H9 (cell line): ENCODE results near the gene HAL. TPM values are rescaled to one million over a fixed set of nuclear protein-coding genes. Genes with fewer than 3 reads are reported as not detected.

Experiments used
- DNase-seq: peaks from one replicate; pipeline ENCODE4 v3.0.0-alpha.2; 2017
- H2AFZ ChIP-seq: one replicate; pipeline ENCODE4 v1.6.1; 2013; ENCODE audit warnings: mild to moderate bottlenecking, low read length, control low read depth, moderate library complexity
- H2AK5ac ChIP-seq: 2 replicates; pipeline ENCODE4 v1.6.1; 2013; ENCODE audit warnings: low read length, control low read depth, mixed read lengths; ENCODE audit not compliant: insufficient read length
- H2BK120ac ChIP-seq: one replicate; pipeline ENCODE4 v1.6.1; 2013; ENCODE audit warnings: low read depth, mild to moderate bottlenecking, low read length, control low read depth, inconsistent platforms; ENCODE audit not compliant: poor library complexity, severe bottlenecking
- H2BK12ac ChIP-seq: 2 replicates; pipeline ENCODE4 v1.6.1; 2013; ENCODE audit warnings: low read length, control low read depth, mixed read lengths, low read depth; ENCODE audit not compliant: insufficient read length
- H2BK15ac ChIP-seq: 2 replicates; pipeline ENCODE4 v1.6.1; 2013; ENCODE audit warnings: low read depth, low read length, control low read depth
- H2BK20ac ChIP-seq: one replicate; pipeline ENCODE4 v1.6.1; 2013; ENCODE audit warnings: low read depth, mild to moderate bottlenecking, low read length, control low read depth, inconsistent platforms; ENCODE audit not compliant: poor library complexity, severe bottlenecking
- H2BK5ac ChIP-seq: 2 replicates; pipeline ENCODE4 v1.6.1; 2013; ENCODE audit warnings: low read length, control low read depth, mixed read lengths; ENCODE audit not compliant: insufficient read length
- H3K14ac ChIP-seq: 2 replicates; pipeline ENCODE4 v1.6.1; 2013; ENCODE audit warnings: low read length, control low read depth; ENCODE audit not compliant: insufficient read depth
- H3K18ac ChIP-seq: 2 replicates; pipeline ENCODE4 v1.6.1; 2013; ENCODE audit warnings: low read depth, mild to moderate bottlenecking, mixed read lengths, low read length, control low read depth; ENCODE audit not compliant: insufficient read length
- H3K23ac ChIP-seq: 2 replicates; pipeline ENCODE4 v1.6.1; 2013; ENCODE audit warnings: low read length, control low read depth, mixed read lengths, low read depth; ENCODE audit not compliant: insufficient read length
- H3K23me2 ChIP-seq: 2 replicates; pipeline ENCODE4 v1.6.1; 2013; ENCODE audit warnings: low read depth, mild to moderate bottlenecking, mixed read lengths, low read length, control low read depth; ENCODE audit not compliant: insufficient read length, poor library complexity, severe bottlenecking
- H3K27ac ChIP-seq: 2 replicates; pipeline ENCODE4 v1.5.1; 2013; ENCODE audit warnings: low read length, control low read depth, mixed read lengths, low read depth; ENCODE audit not compliant: insufficient read length
- H3K27me3 ChIP-seq: 2 replicates; pipeline ENCODE4 v1.6.1; 2013; ENCODE audit warnings: low read length, control low read depth, inconsistent platforms; ENCODE audit not compliant: insufficient read depth
- H3K4ac ChIP-seq: 2 replicates; pipeline ENCODE4 v1.6.1; 2013; ENCODE audit warnings: low read depth, mild to moderate bottlenecking, control low read depth, inconsistent platforms, low read length, moderate library complexity
- H3K4me1 ChIP-seq: 2 replicates; pipeline ENCODE4 v1.6.1; 2013; ENCODE audit warnings: low read length, control low read depth, inconsistent platforms; ENCODE audit not compliant: insufficient read depth
- H3K4me2 ChIP-seq: 2 replicates; pipeline ENCODE4 v1.6.1; 2013; ENCODE audit warnings: low read length, control low read depth, mixed read lengths; ENCODE audit not compliant: insufficient read length, insufficient read depth
- H3K56ac ChIP-seq: 2 replicates; pipeline ENCODE4 v1.6.1; 2013; ENCODE audit warnings: low read depth, mild to moderate bottlenecking, mixed read lengths, low read length, control low read depth; ENCODE audit not compliant: insufficient read length
- H3K79me1 ChIP-seq: 2 replicates; pipeline ENCODE4 v1.6.1; 2013; ENCODE audit warnings: low read depth, mild to moderate bottlenecking, moderate library complexity, low read length, control low read depth, inconsistent platforms; ENCODE audit not compliant: insufficient read depth, poor library complexity, severe bottlenecking
- H3K79me2 ChIP-seq: 2 replicates; pipeline ENCODE4 v1.6.1; 2013; ENCODE audit warnings: low read length, control low read depth, inconsistent platforms; ENCODE audit not compliant: insufficient read depth
- H3K9ac ChIP-seq: 2 replicates; pipeline ENCODE4 v1.6.1; 2013; ENCODE audit warnings: low read length, control low read depth, mixed read lengths; ENCODE audit not compliant: insufficient read length; ENCODE audit errors: extremely low read depth
- H3K9me3 ChIP-seq: one replicate; pipeline ENCODE4 v1.6.1; 2013; ENCODE audit warnings: low read depth, low read length, inconsistent platforms; ENCODE audit not compliant: control insufficient read depth
- H3T11ph ChIP-seq: one replicate; pipeline ENCODE4 v1.6.1; 2013; ENCODE audit warnings: mild to moderate bottlenecking, low read length, control low read depth, inconsistent platforms
- H4K20me1 ChIP-seq: one replicate; pipeline ENCODE4 v1.6.1; 2013; ENCODE audit not compliant: control insufficient read depth, insufficient read length, insufficient read depth
- H4K5ac ChIP-seq: 2 replicates; pipeline ENCODE4 v1.6.1; 2013; ENCODE audit warnings: low read depth, mild to moderate bottlenecking, mixed read lengths, low read length, control low read depth; ENCODE audit not compliant: insufficient read length
- H4K8ac ChIP-seq: replicated peaks from 2 replicates; pipeline ENCODE4 v1.6.1; 2013; ENCODE audit warnings: low read length, control low read depth, mixed read lengths, low read depth; ENCODE audit not compliant: insufficient read length
- H4K91ac ChIP-seq: 2 replicates; pipeline ENCODE4 v1.6.1; 2013; ENCODE audit warnings: low read depth, mild to moderate bottlenecking, moderate library complexity, mixed read lengths, low read length, control low read depth; ENCODE audit not compliant: insufficient read length
- H3K27ac Mint-ChIP-seq, 3 experiments: 2 replicates in 2 of 3; 3 replicates in 1 of 3; pipeline ENCODE4 v1.8.0; 2020 to 2021; ENCODE audit warnings: mixed read lengths in 3 of 3, mild to moderate bottlenecking in 1 of 3, moderate library complexity in 1 of 3
- H3K27me3 Mint-ChIP-seq: 2 replicates; pipeline ENCODE4 v1.8.0; 2021; ENCODE audit warnings: low read depth, mild to moderate bottlenecking, moderate library complexity, mixed read lengths
- H3K36me3 Mint-ChIP-seq, 3 experiments: 2 replicates in 2 of 3; 3 replicates in 1 of 3; pipeline ENCODE4 v1.8.0; 2020 to 2021; ENCODE audit warnings: low read depth in 3 of 3, mixed read lengths in 3 of 3; ENCODE audit not compliant: insufficient read depth in 1 of 3
- H3K4me1 Mint-ChIP-seq, 2 experiments: 2 replicates each; pipeline ENCODE4 v1.8.0; 2020; ENCODE audit warnings: mixed read lengths in 2 of 2
- H3K4me3 Mint-ChIP-seq, 2 experiments: 2 replicates in 1 of 2; 3 replicates in 1 of 2; pipeline ENCODE4 v1.8.0; 2020 to 2021; ENCODE audit warnings: mild to moderate bottlenecking in 2 of 2, mixed read lengths in 2 of 2, moderate library complexity in 1 of 2
- H3K9me3 Mint-ChIP-seq, 2 experiments: 2 replicates in 1 of 2; 3 replicates in 1 of 2; pipeline ENCODE4 v1.8.0; 2020; ENCODE audit warnings: mild to moderate bottlenecking in 2 of 2, mixed read lengths in 2 of 2, moderate library complexity in 1 of 2
- WGBS: extraction: QIAGEN DNeasy Blood & Tissue Kit; methylation state at CpG from one replicate; pipeline ENCODE4 v1.1.7; 2013; ENCODE audit warnings: missing lambda C conversion rate, low lambda C conversion rate, mixed read lengths; ENCODE audit not compliant: insufficient read length; ENCODE audit errors: extremely low coverage; 5-methylcytosine and 5-hydroxymethylcytosine counted together
- total RNA-seq: library from RNA; stranded (reverse); gene quantifications from 2 replicates; pipeline ENCODE4 v1.2.1, GENCODE V29; 2021
- TF ChIP-seq, protein P1 (sequence below): fragments of 200-600 bp; sonication (generic); conservative IDR thresholded peaks from 3 replicates; pipeline ENCODE4 v1.8.0; 2021; ENCODE audit warnings: antibody characterized with exemption, mild to moderate bottlenecking

The HAL gene
- total RNA-seq, 1 experiment from 2014 or later = 0.35 TPM

DNA sequence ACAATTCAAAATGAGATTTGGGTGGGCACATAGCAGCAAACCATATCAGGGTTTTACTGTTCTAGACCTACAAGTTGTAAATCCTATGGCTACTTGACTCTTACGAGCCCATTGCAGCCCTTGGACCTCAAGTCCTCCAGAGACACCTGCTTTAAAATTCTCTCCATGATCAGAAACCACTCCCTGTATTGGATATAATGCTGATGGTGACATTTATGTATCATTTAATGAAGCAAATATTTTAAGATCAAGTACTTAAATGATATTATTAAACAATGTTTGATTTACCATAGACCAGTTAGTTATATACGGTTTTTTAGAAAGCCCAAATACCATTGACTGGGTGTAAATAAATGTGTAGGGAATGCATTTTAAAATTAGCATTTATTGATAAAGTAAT, 28.8 kb downstream of the HAL start:
- Mint-ChIP-seq H3K9me3 (peaks cover 6 to 7% of the 10 kb centered on the region in 2 experiments; a peak in 4 of 5 replicates), H3K36me3 (peaks cover 0 to 11% (median 6%) of the 10 kb centered on the region in 3 experiments; a peak in 5 of 7 replicates), H3K27ac (no peak overlapping the region), H3K4me1 (peaks cover 14 to 18% of the 10 kb centered on the region in 2 experiments), H3K27me3 (no peaks in the 10 kb centered on the region), H3K4me3 (no peak overlapping the region)
- H3K4ac ChIP-seq = no peak overlapping the region
- no peak overlapping the region for H2BK120ac ChIP-seq
- H3K79me1 ChIP-seq = no peaks in the 10 kb centered on the region
- TF ChIP-seq, protein P1, sequence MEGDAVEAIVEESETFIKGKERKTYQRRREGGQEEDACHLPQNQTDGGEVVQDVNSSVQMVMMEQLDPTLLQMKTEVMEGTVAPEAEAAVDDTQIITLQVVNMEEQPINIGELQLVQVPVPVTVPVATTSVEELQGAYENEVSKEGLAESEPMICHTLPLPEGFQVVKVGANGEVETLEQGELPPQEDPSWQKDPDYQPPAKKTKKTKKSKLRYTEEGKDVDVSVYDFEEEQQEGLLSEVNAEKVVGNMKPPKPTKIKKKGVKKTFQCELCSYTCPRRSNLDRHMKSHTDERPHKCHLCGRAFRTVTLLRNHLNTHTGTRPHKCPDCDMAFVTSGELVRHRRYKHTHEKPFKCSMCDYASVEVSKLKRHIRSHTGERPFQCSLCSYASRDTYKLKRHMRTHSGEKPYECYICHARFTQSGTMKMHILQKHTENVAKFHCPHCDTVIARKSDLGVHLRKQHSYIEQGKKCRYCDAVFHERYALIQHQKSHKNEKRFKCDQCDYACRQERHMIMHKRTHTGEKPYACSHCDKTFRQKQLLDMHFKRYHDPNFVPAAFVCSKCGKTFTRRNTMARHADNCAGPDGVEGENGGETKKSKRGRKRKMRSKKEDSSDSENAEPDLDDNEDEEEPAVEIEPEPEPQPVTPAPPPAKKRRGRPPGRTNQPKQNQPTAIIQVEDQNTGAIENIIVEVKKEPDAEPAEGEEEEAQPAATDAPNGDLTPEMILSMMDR = no peak
- no peak overlapping the region for H3K4me2 ChIP-seq
- H3K23me2 ChIP-seq = no peaks in the 10 kb centered on the region
- H2BK5ac ChIP-seq = no peak overlapping the region
- no peak overlapping the region for H2AK5ac ChIP-seq
- no peak overlapping the region for H2BK12ac ChIP-seq
- no peaks in the 10 kb centered on the region for H3K79me2 ChIP-seq
- no peaks in the 10 kb centered on the region for H3K9me3 ChIP-seq
- H3K14ac ChIP-seq = no peak overlapping the region
- no peak overlapping the region for H3T11ph ChIP-seq
- H3K27ac ChIP-seq = no peak overlapping the region
- H3K18ac ChIP-seq = no peak overlapping the region
- no CpG with 5 or more reads among the region's 2 CpGs for WGBS
- no peak overlapping the region for H4K8ac ChIP-seq
- H4K20me1 ChIP-seq = no peaks in the 10 kb centered on the region
- H3K27me3 ChIP-seq = no peaks in the 10 kb centered on the region
- H2BK15ac ChIP-seq = no peak overlapping the region
- H2AFZ ChIP-seq = no peak overlapping the region
- H4K91ac ChIP-seq = no peak overlapping the region
- H3K4me1 ChIP-seq = no peaks in the 10 kb centered on the region; the same call in 1 of the 2 replicates
- H3K9ac ChIP-seq = no peak overlapping the region
- no peak overlapping the region for H3K23ac ChIP-seq
- H2BK20ac ChIP-seq = no peak overlapping the region
- no peak overlapping the region for H3K56ac ChIP-seq
- no peak for DNase-seq
- no peak overlapping the region for H4K5ac ChIP-seq
